K562 (cell line): ENCODE measurements around the gene FUZ. TPM values are rescaled to one million over a fixed set of nuclear protein-coding genes. Genes with fewer than 3 reads are reported as not detected.
A peak's percentile ranks its signal among the peaks of the same experiment; 100 is the strongest.

Source experiments
- ARID2 ChIP-seq: fragments of 450-650 bp; IDR thresholded peaks from 2 replicates; pipeline ENCODE4 v1.6.1; 2017; ENCODE audit warnings: antibody characterized with exemption, mild to moderate bottlenecking
- CGGBP1 ChIP-seq: fragments of 250-450 bp; sonication (Bioruptor Pico); IDR thresholded peaks from 2 replicates; pipeline ENCODE4 v1.9.0; 2021; ENCODE audit warnings: mild to moderate bottlenecking
- COPS2 ChIP-seq: fragments of 450-650 bp; conservative IDR thresholded peaks from 2 replicates; pipeline ENCODE4 v1.6.1; 2016; ENCODE audit warnings: mild to moderate bottlenecking, moderate library complexity
- CREBBP ChIP-seq: IDR thresholded peaks from one replicate; pipeline ENCODE4 v1.6.1; 2012; ENCODE audit warnings: low read depth, mild to moderate bottlenecking, control low read depth, inconsistent platforms, low read length
- EP300 ChIP-seq: IDR thresholded peaks from 2 replicates; pipeline ENCODE4 v1.6.1; 2012; ENCODE audit warnings: low read length, improper control_type of control experiment
- EP400 ChIP-seq: fragments of 450-650 bp; IDR thresholded peaks from 2 replicates; pipeline ENCODE4 v1.6.1; 2017; ENCODE audit warnings: antibody characterized with exemption, mild to moderate bottlenecking, moderate library complexity
- GTF2A2 ChIP-seq: IDR thresholded peaks from 2 replicates; pipeline ENCODE4 v1.6.1; 2016; ENCODE audit warnings: mild to moderate bottlenecking, missing genetic modification characterization, missing compliant biosample characterization
- GTF3C2 ChIP-seq: IDR thresholded peaks from 3 replicates; pipeline ENCODE4 v1.6.1; 2011; ENCODE audit warnings: borderline replicate concordance, mild to moderate bottlenecking, moderate library complexity; ENCODE audit not compliant: insufficient read length; ENCODE audit errors: extremely low read depth
- KDM4B ChIP-seq, 2 experiments: fragments of 450-650 bp in 1 of 2; sonication (generic) in 1 of 2; IDR thresholded peaks; 2 replicates each; pipeline ENCODE4 v1.6.1; 2016 to 2017; ENCODE audit warnings: borderline replicate concordance in 2 of 2, antibody characterized with exemption in 1 of 2, low read depth in 1 of 2, mild to moderate bottlenecking in 1 of 2
- MLLT1 ChIP-seq, 2 experiments: fragments of 450-650 bp; IDR thresholded peaks; 2 replicates each; pipeline ENCODE4 v1.6.1; 2016
- MTA2 ChIP-seq: fragments of 450-650 bp; IDR thresholded peaks from 2 replicates; pipeline ENCODE4 v1.6.1; 2016; ENCODE audit warnings: low read depth
- NR2C1 ChIP-seq, 2 experiments: fragments of 450-650 bp; IDR thresholded peaks; 2 replicates each; pipeline ENCODE4 v1.6.1; 2017; ENCODE audit warnings: mild to moderate bottlenecking in 2 of 2, antibody characterized with exemption in 1 of 2, inconsistent platforms in 1 of 2, missing compliant biosample characterization in 1 of 2, missing genetic modification characterization in 1 of 2
- PATZ1 ChIP-seq: fragments of 250-450 bp; sonication (Bioruptor Pico); IDR thresholded peaks from 2 replicates; pipeline ENCODE4 v1.5.0; 2020; ENCODE audit warnings: mild to moderate bottlenecking, borderline replicate concordance
- SLC30A9 ChIP-seq: fragments of 250-450 bp; sonication (Bioruptor Pico); IDR thresholded peaks from 2 replicates; pipeline ENCODE4 v1.8.0; 2022; ENCODE audit warnings: mild to moderate bottlenecking, moderate library complexity
- SMARCB1 ChIP-seq: IDR thresholded peaks from 2 replicates; pipeline ENCODE4 v1.6.1; 2011; ENCODE audit warnings: improper control_type of control experiment, low read depth; ENCODE audit not compliant: insufficient read length
- SUPT5H ChIP-seq: fragments of 450-650 bp; IDR thresholded peaks from 2 replicates; pipeline ENCODE4 v1.6.1; 2016
- TAL1 ChIP-seq: fragments of 450-650 bp; IDR thresholded peaks from 2 replicates; pipeline ENCODE4 v1.6.1; 2016; ENCODE audit warnings: mild to moderate bottlenecking
- TCF15 ChIP-seq: fragments of 250-450 bp; sonication (Bioruptor Pico); IDR thresholded peaks from 2 replicates; pipeline ENCODE4 v1.8.0; 2022; ENCODE audit warnings: moderate library complexity, mild to moderate bottlenecking, inconsistent platforms
- ZC3H8 ChIP-seq: fragments of 450-650 bp; IDR thresholded peaks from 2 replicates; pipeline ENCODE4 v1.6.1; 2017
- ZKSCAN8 ChIP-seq: fragments of 200-800 bp; sonication (Bioruptor generic); IDR thresholded peaks from 2 replicates; pipeline ENCODE4 v1.6.1; 2016; ENCODE audit warnings: missing genetic modification characterization, missing compliant biosample characterization
- ZNF143 ChIP-seq: sonication (generic); formaldehyde crosslinking; IDR thresholded peaks from 2 replicates; pipeline ENCODE4 v1.9.0; 2022; ENCODE audit warnings: mild to moderate bottlenecking, missing genetic modification reagents
- ZNF23 ChIP-seq: fragments of 250-450 bp; sonication (Bioruptor Pico); IDR thresholded peaks from 2 replicates; pipeline ENCODE4 v1.4.0; 2020; ENCODE audit warnings: mild to moderate bottlenecking
- polyA plus RNA-seq, 8 experiments: library from polyadenylated mRNA; depleted of rRNA in 4 of 8; stranded (reverse) in 5 of 8; unstranded in 3 of 8; fragments of >200 nt; fragmentation: Nextera tagmentation in 2 of 8; fragmentation: Illumina TruSeq in 1 of 8; extraction: Ambion mirVana in 2 of 8; extraction: Trizol in 1 of 8; gene quantifications; 2 replicates each; pipeline versions ENCODE4 v1.2.1 to v1.2.3, GENCODE V29; 2011 to 2014; ENCODE audit warnings: inconsistent platforms in 1 of 8, missing spikeins in 1 of 8
- total RNA-seq, 7 experiments: library from RNA; depleted of rRNA in 6 of 7; stranded (reverse); fragments of >200 nt in 6 of 7; fragmentation: Illumina TruSeq in 2 of 7; extraction: Trizol in 2 of 7; gene quantifications; 2 replicates each; pipeline versions ENCODE4 v1.2.1 to v1.2.3, GENCODE V29; 2011 to 2021; ENCODE audit warnings: low replicate concordance in 1 of 7

FUZ gene
- total and polyA plus RNA-seq, 9 of the 15 experiments (the other 6 are each of a cell fraction or from before 2014, with no cell fraction given) = 0.17 to 7.6 (median 3.6) TPM; not detected in 1

- TF ChIP-seq SUPT5H = peak; percentile 80
- TF ChIP-seq NR2C1 (IDR thresholded peaks at IDR 0.05) = no peak
- peak; percentile 69 for TF ChIP-seq NR2C1 (tag; IDR thresholded peaks at IDR 0.05)
- TF ChIP-seq PATZ1 (CRISPR knock-in tag) = no peak
- TF ChIP-seq TAL1 = no peak
- no peak for TF ChIP-seq ZC3H8
- TF ChIP-seq CREBBP = no peak
- TF ChIP-seq SLC30A9 (CRISPR knock-in tag) = no peak
- TF ChIP-seq GTF3C2 = no peak
- TF ChIP-seq ZNF143 = peak; percentile 88
- peak; percentile 96 for TF ChIP-seq EP400
- TF ChIP-seq SMARCB1 = no peak
- TF ChIP-seq EP300 = peak; percentile 14; the same call in 1 of the 2 replicates
- no peak for TF ChIP-seq ZNF23 (CRISPR knock-in tag)
- TF ChIP-seq COPS2 = no peak
- TF ChIP-seq KDM4B (IDR thresholded peaks at IDR 0.05; ENCODE audit: borderline replicate concordance in 2 of 2, low read depth in 1 of 2) = no peak
- no peak for TF ChIP-seq GTF2A2 (tag)
- 0 out of 2 replicates have a peak, but pooled peaks have one; percentile 10 for TF ChIP-seq MTA2
- no peak for TF ChIP-seq ARID2
- TF ChIP-seq MLLT1 (IDR thresholded peaks at IDR 0.05) = peak in 1 of 2 experiments; percentile 40; a peak in 1 of 4 replicates
- TF ChIP-seq ZKSCAN8 (CRISPR knock-in tag) = no peak
- TF ChIP-seq CGGBP1 (CRISPR knock-in tag) = no peak
- no peak for TF ChIP-seq TCF15 (CRISPR knock-in tag)
Measured at GRCh38 chr19:49850487-49851342, 37.6 kb upstream of the FUZ start, which contains the start of gene PTOV1 (continued).
